Fibroblast of mammary gland (primary cell): Measurements from ENCODE around the gene CFAP70.
A peak's percentile ranks its signal among the peaks of the same experiment; 100 is the strongest.

Experiments used
- DNase-seq: peaks from one replicate; pipeline ENCODE4 v3.0.0-alpha.2; 2010; ENCODE audit warnings: low read depth
- H3K4me3 ChIP-seq: 2 replicates; pipeline ENCODE4 v1.5.1; 2011; ENCODE audit warnings: low read depth, mild to moderate bottlenecking, low read length, moderate library complexity; ENCODE audit not compliant: control insufficient read depth
- CTCF ChIP-seq: conservative IDR thresholded peaks from 2 replicates; pipeline ENCODE4 v1.5.1; 2011; ENCODE audit warnings: low read depth, low read length, inconsistent platforms; ENCODE audit not compliant: control insufficient read depth, insufficient read depth

Gene CFAP70

GRCh38 chr10:73246646-73247508 lies 111.8 kb downstream of the CFAP70 start, which contains the start of gene DNAJC9:
Gene DNAJC9 (minus strand): TSS chr10:73247255. CDS start chr10:73247189, 66 bp downstream.
- DNase-seq, result peak; percentile 91
- H3K4me3 ChIP-seq, result peak within 1 kb of the TSS; percentile 88
- TF ChIP-seq CTCF, result no peak

GRCh38 chr10:73246322-73246645 lies 112.4 kb downstream of the CFAP70 start:
- no peak for TF ChIP-seq CTCF
- DNase-seq, result no peak

GRCh38 chr10:73244866-73245477 lies 113.7 kb downstream of the CFAP70 start:
- H3K4me3 ChIP-seq, result peak overlapping the region; percentile 88
- peak; percentile 15 for DNase-seq
- no peak for TF ChIP-seq CTCF

More at GRCh38 chr10:73246322-73246645, 112.4 kb downstream of the CFAP70 start:
- H3K4me3 ChIP-seq, result peak overlapping the region; percentile 88

- no peak for DNase-seq
- H3K4me3 ChIP-seq, result no peak overlapping the region
- no peak for TF ChIP-seq CTCF
Observed at GRCh38 chr10:73239908-73240307, 118.8 kb downstream of the CFAP70 start.

GRCh38 chr10:73238990-73239566 lies 119.6 kb downstream of the CFAP70 start:
- no peak overlapping the region for H3K4me3 ChIP-seq
- TF ChIP-seq CTCF, result no peak
- no peak for DNase-seq

- no peak for DNase-seq
- no peak for TF ChIP-seq CTCF
- no peak overlapping the region for H3K4me3 ChIP-seq
Observed at GRCh38 chr10:73234695-73235094, 124.0 kb downstream of the CFAP70 start.
